Kidney glomerular epithelial cell (primary cell): ENCODE measurements around the gene PSME3.
"Not testable (repeated sequence)": the region's sequence is repeated elsewhere in the genome, so short reads cannot be mapped to it uniquely, and the experiment has no call there.

Source experiments
- DNase-seq: peaks from one replicate; lab custom pipeline; 2025; lab: John Stamatoyannopoulos, UW

The PSME3 gene

DNA sequence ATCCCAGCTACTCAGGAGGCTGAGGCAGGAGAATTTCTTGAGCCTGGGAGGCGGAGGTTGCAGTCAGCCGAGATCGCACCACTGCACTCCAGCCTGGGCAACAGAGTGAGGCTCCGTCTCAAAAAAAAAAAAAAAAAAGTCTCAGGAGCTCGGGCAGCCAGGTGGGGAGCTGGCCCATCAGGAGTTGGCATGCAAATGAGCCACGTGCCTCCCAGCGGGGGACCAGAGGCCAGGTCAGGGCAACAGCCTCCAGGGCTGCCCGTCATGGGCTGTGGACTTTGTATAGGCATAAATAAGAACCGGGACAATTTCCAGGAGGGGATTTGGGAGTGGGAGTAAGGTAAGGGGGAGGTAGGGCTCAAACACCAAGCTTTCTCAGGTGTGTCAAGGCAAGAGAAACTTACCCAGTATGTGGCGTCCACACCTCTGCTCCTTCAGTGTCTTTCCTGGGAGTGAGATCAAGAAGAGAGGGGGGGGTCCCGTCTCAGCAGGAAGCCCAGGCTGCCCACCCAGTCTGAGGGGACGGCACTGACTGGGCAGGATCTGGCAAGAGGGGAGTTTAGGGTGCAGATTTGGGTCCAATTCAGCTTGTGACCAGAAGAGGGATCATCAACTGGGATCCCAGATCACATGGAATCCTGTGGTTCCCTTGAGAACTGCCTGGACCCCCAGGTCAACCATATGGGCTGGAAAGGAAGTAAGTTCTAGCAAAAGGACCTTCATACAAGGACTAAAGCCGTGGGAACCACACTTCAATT is 45.1 kb downstream of the PSME3 start:
- DNase-seq: no peak

- DNase-seq: no peak
These were observed 45.9 kb downstream of the PSME3 start for GRCh38 chr17:42878924-42879595.

- DNase-seq: no peak
These were observed 46.4 kb downstream of the PSME3 start for GRCh38 chr17:42879596-42879985.

GRCh38 chr17:42880776-42881310 is 47.6 kb downstream of the PSME3 start:
- no peak for DNase-seq

GRCh38 chr17:42881706-42882105 is 48.5 kb downstream of the PSME3 start:
- DNase-seq: not testable (repeated sequence)

- no peak for DNase-seq
These were observed 49.0 kb downstream of the PSME3 start for GRCh38 chr17:42882166-42882565.

DNA sequence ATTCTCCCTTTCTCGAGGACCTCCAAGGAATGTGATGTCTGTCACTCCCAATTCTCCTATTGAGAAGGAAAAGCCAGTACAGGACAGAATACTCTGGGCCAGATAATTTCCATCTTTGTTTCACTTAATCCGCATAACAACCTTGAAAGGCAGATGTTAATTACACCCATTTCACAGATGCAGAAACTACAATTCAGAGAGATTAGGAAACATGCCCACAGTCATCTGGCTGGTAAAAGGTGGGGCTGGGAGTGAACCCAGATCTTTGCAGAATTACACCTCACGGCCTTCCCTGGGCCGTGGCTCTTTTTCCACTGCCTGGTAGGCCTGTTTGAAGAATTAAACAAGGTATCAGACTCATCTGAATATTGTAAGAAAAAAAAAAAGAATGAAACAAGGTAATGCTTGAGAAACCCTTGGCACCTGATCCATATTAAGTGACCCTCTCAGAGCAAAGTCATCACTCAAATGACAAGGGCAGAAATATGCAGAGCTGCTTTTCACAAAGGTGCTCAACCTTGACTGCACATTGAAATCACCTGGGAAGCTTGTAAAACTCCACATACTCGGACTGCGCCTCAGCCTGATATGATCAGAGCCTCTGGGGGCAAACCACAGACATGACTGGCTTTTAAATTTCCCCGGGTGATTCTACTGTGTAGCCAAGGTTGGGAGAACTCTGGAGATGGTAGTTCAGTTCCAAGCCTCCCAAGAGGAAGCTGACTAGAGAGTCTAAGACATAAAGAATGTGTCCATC is 50.8 kb downstream of the PSME3 start:
- peak; percentile 82 for DNase-seq

GRCh38 chr17:42885806-42886205 is 52.6 kb downstream of the PSME3 start:
- DNase-seq: not testable (repeated sequence)

DNA sequence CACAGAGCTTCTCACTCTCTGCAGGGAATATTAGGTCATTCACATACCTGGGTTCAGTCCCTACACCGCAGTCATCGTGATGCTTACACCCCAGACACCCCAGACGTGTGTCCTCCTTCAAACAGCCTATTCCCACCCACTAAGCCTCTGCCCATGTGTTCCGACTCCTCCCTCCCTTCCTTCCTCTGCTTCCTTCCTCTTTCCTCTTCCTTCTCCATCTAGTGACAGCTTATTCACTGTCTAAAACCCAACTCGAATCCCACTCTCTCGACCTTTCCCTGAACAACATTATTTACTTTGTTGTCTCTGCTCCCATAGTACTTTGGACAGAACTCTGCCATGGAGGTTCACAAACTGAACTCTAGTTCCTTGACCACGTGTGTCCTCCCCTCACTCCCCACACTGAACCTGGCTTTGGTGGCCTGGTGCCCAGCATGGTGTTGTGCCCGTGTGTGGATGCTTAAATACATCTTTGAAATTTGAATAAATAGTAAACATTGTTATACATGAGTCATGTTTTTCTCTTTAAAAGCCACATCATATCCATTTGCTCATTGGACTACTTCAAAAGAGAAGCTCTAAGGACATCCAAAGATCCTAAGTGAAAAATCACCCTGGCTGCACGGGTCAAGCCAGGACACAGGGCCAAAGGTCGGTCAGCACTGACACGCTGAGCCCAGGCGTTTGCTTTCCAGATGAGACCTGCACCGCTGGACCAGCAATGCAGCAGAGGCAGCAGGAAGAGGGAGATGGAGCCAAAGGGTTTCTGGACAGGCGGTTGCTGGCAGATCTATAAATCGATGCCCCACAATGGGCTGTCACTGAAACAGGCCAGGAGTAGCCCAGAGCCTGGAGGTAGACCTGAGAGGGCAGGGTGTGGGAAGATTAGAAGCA is 53.3 kb downstream of the PSME3 start:
- no peak for DNase-seq

DNA sequence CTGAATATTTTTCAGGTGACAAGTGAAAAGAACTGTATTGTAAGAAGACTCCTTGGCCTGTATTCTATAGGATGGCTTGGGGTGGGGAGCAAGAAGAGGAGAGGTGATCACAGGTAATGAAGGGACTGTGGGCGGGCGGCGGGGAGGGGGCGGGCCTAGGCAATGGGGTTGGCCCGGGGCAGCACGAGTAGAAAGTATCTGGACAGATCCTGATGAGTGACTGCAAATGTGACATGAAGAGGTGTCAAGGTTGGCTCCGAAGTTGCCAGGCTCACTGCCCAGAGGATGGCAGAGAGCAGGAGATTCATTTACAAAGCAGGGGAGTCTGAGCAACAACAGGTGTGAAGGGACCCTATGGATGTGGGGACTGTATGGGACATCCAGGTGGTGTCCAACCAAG is 56.6 kb downstream of the PSME3 start:
- DNase-seq: no peak

DNA sequence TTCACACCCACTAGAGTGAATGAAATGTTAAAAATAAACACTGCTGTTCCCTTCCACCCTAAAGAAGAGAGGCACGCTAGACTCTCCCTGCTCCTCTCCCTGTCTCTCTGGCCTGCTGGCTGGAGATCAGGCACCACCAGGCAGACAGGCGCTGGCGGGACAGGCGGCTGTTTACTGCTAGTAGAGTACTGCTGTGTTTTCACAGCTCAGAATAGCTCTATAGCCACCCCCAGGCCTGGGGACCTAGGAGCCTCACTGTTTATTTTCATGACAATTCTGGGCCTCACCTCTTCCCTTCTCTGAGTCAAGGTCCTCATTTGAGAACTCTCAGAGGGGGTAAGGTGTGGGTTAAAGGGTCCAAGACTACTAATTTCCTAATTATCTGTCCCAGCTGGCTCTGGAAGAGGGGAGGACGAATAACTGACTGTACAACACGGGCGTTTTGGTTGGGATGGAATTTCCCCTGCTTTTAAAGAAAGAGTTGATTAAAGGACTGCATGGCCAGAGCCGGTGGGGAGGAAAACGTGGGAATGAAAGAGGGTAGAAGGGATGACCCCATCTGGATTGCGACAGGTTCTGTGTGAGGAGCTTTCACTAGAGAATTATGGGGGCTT is 58.4 kb downstream of the PSME3 start:
- peak; percentile 19 for DNase-seq

- no peak for DNase-seq
These were observed 60.2 kb downstream of the PSME3 start for GRCh38 chr17:42893359-42893758.
